T-helper 1 cell (primary cell): Measurements from ENCODE around the gene FNBP1L.
"Not testable (repeated sequence)": the region's sequence is repeated elsewhere in the genome, so short reads cannot be mapped to it uniquely, and the experiment has no call there.

ENCODE experiments used
- DNase-seq, 5 donors: peaks; one replicate each; pipeline ENCODE4 v3.0.0-alpha.2; 2012 to 2020

The FNBP1L gene

GRCh38 chr1:93537924-93538323 lies 90.0 kb downstream of the FNBP1L start:
- DNase-seq = no peak

GRCh38 chr1:93541045-93541444 lies 93.1 kb downstream of the FNBP1L start:
- no peak for DNase-seq

GRCh38 chr1:93542398-93542797 lies 94.5 kb downstream of the FNBP1L start:
- DNase-seq = no peak

GRCh38 chr1:93546162-93546863 lies 98.4 kb downstream of the FNBP1L start:
- DNase-seq = no peak

- no peak for DNase-seq
These were observed 101.2 kb downstream of the FNBP1L start for GRCh38 chr1:93549131-93549530.

- DNase-seq = no peak
These were observed 101.9 kb downstream of the FNBP1L start for GRCh38 chr1:93549811-93550210.

GRCh38 chr1:93552741-93553455 lies 105.0 kb downstream of the FNBP1L start:
- DNase-seq = no peak

- not testable (repeated sequence) for DNase-seq
These were observed 106.1 kb downstream of the FNBP1L start for GRCh38 chr1:93553886-93554490.

GRCh38 chr1:93554883-93555872 lies 107.3 kb downstream of the FNBP1L start:
- no peak for DNase-seq

GRCh38 chr1:93556291-93556690 lies 108.4 kb downstream of the FNBP1L start:
- DNase-seq = no peak

GRCh38 chr1:93559045-93559444 lies 111.1 kb downstream of the FNBP1L start:
- DNase-seq = no peak

GRCh38 chr1:93559695-93560094 lies 111.8 kb downstream of the FNBP1L start:
- DNase-seq = no peak

- no peak for DNase-seq
These were observed 117.7 kb downstream of the FNBP1L start for GRCh38 chr1:93565496-93566206.

GRCh38 chr1:93566227-93566626 lies 118.3 kb downstream of the FNBP1L start:
- no peak for DNase-seq

- DNase-seq = no peak
These were observed 119.5 kb downstream of the FNBP1L start for GRCh38 chr1:93567255-93567918.

GRCh38 chr1:93569489-93569888 lies 121.6 kb downstream of the FNBP1L start:
- DNase-seq = no peak

GRCh38 chr1:93571623-93572310 lies 123.8 kb downstream of the FNBP1L start:
- DNase-seq = no peak

- DNase-seq = no peak
These were observed 126.1 kb downstream of the FNBP1L start for GRCh38 chr1:93573940-93574469.

GRCh38 chr1:93574511-93574910 lies 126.6 kb downstream of the FNBP1L start:
- no peak for DNase-seq

- no peak for DNase-seq
These were observed 127.1 kb downstream of the FNBP1L start for GRCh38 chr1:93574991-93575390.
